ENCODE results near the gene MESP2.

The MESP2 gene

GRCh38 chr15:89743011-89743410, 33.1 kb upstream of the MESP2 start:
- DNase-seq (ENCODE audit: low spot score) = no peak
- in situ Hi-C loops (cut with MboI; ENCODE audit: low sequenced_read_pairs, unreplicated experiment) = no loop called here
- TF ChIP-seq, protein P1, sequence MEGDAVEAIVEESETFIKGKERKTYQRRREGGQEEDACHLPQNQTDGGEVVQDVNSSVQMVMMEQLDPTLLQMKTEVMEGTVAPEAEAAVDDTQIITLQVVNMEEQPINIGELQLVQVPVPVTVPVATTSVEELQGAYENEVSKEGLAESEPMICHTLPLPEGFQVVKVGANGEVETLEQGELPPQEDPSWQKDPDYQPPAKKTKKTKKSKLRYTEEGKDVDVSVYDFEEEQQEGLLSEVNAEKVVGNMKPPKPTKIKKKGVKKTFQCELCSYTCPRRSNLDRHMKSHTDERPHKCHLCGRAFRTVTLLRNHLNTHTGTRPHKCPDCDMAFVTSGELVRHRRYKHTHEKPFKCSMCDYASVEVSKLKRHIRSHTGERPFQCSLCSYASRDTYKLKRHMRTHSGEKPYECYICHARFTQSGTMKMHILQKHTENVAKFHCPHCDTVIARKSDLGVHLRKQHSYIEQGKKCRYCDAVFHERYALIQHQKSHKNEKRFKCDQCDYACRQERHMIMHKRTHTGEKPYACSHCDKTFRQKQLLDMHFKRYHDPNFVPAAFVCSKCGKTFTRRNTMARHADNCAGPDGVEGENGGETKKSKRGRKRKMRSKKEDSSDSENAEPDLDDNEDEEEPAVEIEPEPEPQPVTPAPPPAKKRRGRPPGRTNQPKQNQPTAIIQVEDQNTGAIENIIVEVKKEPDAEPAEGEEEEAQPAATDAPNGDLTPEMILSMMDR (IDR thresholded peaks at IDR 0.05; ENCODE audit: borderline replicate concordance, control extremely low read depth, extremely low read depth, insufficient read depth, missing control alignments) = no peak

DNA sequence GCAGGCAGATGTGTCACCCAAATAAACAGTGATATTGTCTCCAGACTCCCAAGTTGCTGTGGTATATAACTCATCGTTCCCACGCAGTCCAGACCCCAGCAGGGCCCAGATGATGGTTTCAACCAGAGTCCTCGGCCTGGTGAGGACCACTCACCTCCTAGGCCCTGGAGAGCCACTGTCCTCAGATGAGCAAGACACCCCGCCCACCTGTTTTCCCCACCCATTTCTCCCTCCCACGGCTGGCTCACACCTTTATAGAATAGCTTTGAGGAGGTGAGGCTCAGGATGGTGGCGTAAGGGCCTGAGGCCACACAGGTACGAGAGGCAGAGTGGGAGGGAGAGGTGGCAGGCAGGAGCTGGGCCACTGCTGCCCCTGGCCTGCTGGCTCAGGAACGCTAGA, 32.5 kb upstream of the MESP2 start:
- no peak for DNase-seq (ENCODE audit: low spot score)
- in situ Hi-C loops (cut with MboI; ENCODE audit: low sequenced_read_pairs, unreplicated experiment) = no loop called here
- TF ChIP-seq, protein P1 (IDR thresholded peaks at IDR 0.05; ENCODE audit: borderline replicate concordance, control extremely low read depth, extremely low read depth, insufficient read depth, missing control alignments) = no peak

DNA sequence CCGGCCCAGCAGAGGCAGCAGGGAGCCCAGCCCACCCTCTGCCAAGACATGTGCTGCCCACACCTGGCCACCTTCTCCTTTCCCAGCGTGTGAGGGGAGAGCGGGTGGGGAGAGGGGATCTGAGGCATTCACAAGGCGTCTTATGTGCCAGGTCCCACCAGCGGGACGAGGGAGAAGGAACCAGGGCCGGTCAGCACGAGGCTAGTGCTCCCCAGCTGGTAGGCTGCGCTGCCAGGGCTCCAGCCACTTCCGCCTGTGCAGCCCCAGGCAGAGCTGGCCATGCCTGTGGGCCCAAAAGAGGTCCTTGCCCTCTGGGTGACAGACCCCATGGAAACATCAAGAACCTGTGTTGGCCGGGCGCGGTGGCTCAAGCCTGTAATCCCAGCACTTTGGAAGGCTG, 31.0 kb upstream of the MESP2 start:
- TF ChIP-seq, protein P1 (IDR thresholded peaks at IDR 0.05; ENCODE audit: borderline replicate concordance, control extremely low read depth, extremely low read depth, insufficient read depth, missing control alignments) = no peak
- DNase-seq (ENCODE audit: low spot score) = no peak
- in situ Hi-C loops (cut with MboI; ENCODE audit: low sequenced_read_pairs, unreplicated experiment) = no loop called here

DNA sequence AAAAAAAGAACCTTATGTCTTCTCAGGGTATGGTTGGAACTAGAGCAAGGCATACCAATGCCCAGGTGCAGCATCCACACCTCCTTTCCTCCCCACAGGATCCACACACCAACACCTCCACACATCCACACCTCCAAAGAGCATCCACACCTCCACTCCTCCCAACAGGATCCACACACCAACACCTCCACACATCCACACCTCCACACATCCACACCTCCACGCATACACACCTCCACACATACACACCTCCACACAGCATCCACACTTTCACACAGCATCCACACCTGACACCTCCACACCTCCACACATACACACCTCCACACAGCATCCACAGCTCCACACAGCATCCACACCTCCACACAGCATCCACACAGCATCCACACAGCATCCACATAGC, 30.4 kb upstream of the MESP2 start:
- in situ Hi-C loops (cut with MboI; ENCODE audit: low sequenced_read_pairs, unreplicated experiment) = no loop called here
- TF ChIP-seq, protein P1 (IDR thresholded peaks at IDR 0.05; ENCODE audit: borderline replicate concordance, control extremely low read depth, extremely low read depth, insufficient read depth, missing control alignments) = no peak
- no peak for DNase-seq (ENCODE audit: low spot score)

DNA sequence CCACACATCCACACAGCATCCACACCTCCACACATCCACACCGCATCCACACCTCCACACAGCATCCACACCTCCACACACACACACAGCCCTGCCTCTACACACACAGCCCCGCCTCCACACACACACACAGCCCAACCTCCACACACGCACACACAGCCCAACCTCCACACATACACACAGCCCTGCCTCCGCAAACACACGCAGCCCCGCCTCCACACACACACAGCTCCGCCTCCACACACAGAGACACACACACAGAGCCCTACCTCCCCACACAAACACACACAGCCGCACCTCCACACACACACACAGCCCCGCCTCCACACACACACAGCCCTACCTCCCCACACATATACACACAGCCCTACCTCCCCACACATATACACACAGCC, 29.7 kb upstream of the MESP2 start:
- TF ChIP-seq, protein P1 (IDR thresholded peaks at IDR 0.05; ENCODE audit: borderline replicate concordance, control extremely low read depth, extremely low read depth, insufficient read depth, missing control alignments) = no peak
- in situ Hi-C loops (cut with MboI; ENCODE audit: low sequenced_read_pairs, unreplicated experiment) = no loop called here
- DNase-seq (ENCODE audit: low spot score) = no peak

- no peak for DNase-seq (ENCODE audit: low spot score)
- TF ChIP-seq, protein P1 (IDR thresholded peaks at IDR 0.05; ENCODE audit: borderline replicate concordance, control extremely low read depth, extremely low read depth, insufficient read depth, missing control alignments) = no peak
- in situ Hi-C loops (cut with MboI; ENCODE audit: low sequenced_read_pairs, unreplicated experiment) = no loop called here
Observed at GRCh38 chr15:89747708-89748682, 28.1 kb upstream of the MESP2 start.
